Epithelial cell of prostate (primary cell): ENCODE results near the gene KCNQ2.
A peak's percentile ranks its signal among the peaks of the same experiment; 100 is the strongest.

Experiments
- DNase-seq: peaks from one replicate; pipeline ENCODE4 v3.0.0-alpha.2; 2011; ENCODE audit warnings: low read depth, low spot score
- H3K27ac ChIP-seq: fragments of 450-650 bp; 2 replicates; pipeline ENCODE4 v1.5.1; 2017; ENCODE audit warnings: mild to moderate bottlenecking

KCNQ2 gene

GRCh38 chr20:63458170-63459069 is 14.0 kb downstream of the KCNQ2 start:
- no peak overlapping the region for H3K27ac ChIP-seq
- DNase-seq, result no peak

GRCh38 chr20:63457737-63458136 is 14.7 kb downstream of the KCNQ2 start:
- DNase-seq, result peak; percentile 34
- H3K27ac ChIP-seq, result no peak overlapping the region

GRCh38 chr20:63456429-63457284 is 15.8 kb downstream of the KCNQ2 start:
- H3K27ac ChIP-seq, result no peak overlapping the region
- no peak for DNase-seq

- no peak overlapping the region for H3K27ac ChIP-seq
- DNase-seq, result no peak
Observed at GRCh38 chr20:63455568-63455859, 16.9 kb downstream of the KCNQ2 start.

GRCh38 chr20:63454731-63455567 is 17.5 kb downstream of the KCNQ2 start:
- no peak for DNase-seq
- H3K27ac ChIP-seq, result no peak overlapping the region

- no peak overlapping the region for H3K27ac ChIP-seq
- no peak for DNase-seq
Observed at GRCh38 chr20:63452821-63453523, 19.5 kb downstream of the KCNQ2 start.

GRCh38 chr20:63452341-63452740 is 20.1 kb downstream of the KCNQ2 start:
- H3K27ac ChIP-seq, result no peak overlapping the region
- DNase-seq, result no peak

- DNase-seq, result no peak
- H3K27ac ChIP-seq, result no peak overlapping the region
Observed at GRCh38 chr20:63451821-63452220, 20.6 kb downstream of the KCNQ2 start.

GRCh38 chr20:63449796-63450730 is 22.4 kb downstream of the KCNQ2 start:
- no peak for DNase-seq
- no peak overlapping the region for H3K27ac ChIP-seq

- no peak overlapping the region for H3K27ac ChIP-seq
Observed at GRCh38 chr20:63449025-63449424, 23.4 kb downstream of the KCNQ2 start.

GRCh38 chr20:63448031-63448430 is 24.4 kb downstream of the KCNQ2 start:
- H3K27ac ChIP-seq, result no peak overlapping the region
- no peak for DNase-seq

More at GRCh38 chr20:63449025-63449424, 23.4 kb downstream of the KCNQ2 start:
- no peak for DNase-seq

- no peak for DNase-seq
Observed at GRCh38 chr20:63447320-63447719, 25.1 kb downstream of the KCNQ2 start.

GRCh38 chr20:63446216-63447024 is 26.0 kb downstream of the KCNQ2 start:
- no peak for DNase-seq
- H3K27ac ChIP-seq, result no peak overlapping the region

More at GRCh38 chr20:63447320-63447719, 25.1 kb downstream of the KCNQ2 start:
- H3K27ac ChIP-seq, result no peak overlapping the region

- DNase-seq, result no peak
- H3K27ac ChIP-seq, result no peak overlapping the region
Observed at GRCh38 chr20:63445075-63445734, 27.2 kb downstream of the KCNQ2 start.

- H3K27ac ChIP-seq, result no peak overlapping the region
- no peak for DNase-seq
Observed at GRCh38 chr20:63444548-63444947, 27.9 kb downstream of the KCNQ2 start.

- no peak for DNase-seq
- H3K27ac ChIP-seq, result no peak overlapping the region
Observed at GRCh38 chr20:63443606-63444395, 28.7 kb downstream of the KCNQ2 start.

GRCh38 chr20:63442100-63442493 is 30.4 kb downstream of the KCNQ2 start:
- DNase-seq, result no peak
- H3K27ac ChIP-seq, result no peak overlapping the region
